ENCODE results near the gene MAD1L1. TPM values are rescaled to one million over a fixed set of nuclear protein-coding genes. Genes with fewer than 3 reads are reported as not detected.

Gene MAD1L1
- total and polyA plus RNA-seq, 2 of the 13 experiments (the other 11 are each of a cell fraction or from before 2014, with no cell fraction given), result 17.4 to 64.7 TPM

DNA sequence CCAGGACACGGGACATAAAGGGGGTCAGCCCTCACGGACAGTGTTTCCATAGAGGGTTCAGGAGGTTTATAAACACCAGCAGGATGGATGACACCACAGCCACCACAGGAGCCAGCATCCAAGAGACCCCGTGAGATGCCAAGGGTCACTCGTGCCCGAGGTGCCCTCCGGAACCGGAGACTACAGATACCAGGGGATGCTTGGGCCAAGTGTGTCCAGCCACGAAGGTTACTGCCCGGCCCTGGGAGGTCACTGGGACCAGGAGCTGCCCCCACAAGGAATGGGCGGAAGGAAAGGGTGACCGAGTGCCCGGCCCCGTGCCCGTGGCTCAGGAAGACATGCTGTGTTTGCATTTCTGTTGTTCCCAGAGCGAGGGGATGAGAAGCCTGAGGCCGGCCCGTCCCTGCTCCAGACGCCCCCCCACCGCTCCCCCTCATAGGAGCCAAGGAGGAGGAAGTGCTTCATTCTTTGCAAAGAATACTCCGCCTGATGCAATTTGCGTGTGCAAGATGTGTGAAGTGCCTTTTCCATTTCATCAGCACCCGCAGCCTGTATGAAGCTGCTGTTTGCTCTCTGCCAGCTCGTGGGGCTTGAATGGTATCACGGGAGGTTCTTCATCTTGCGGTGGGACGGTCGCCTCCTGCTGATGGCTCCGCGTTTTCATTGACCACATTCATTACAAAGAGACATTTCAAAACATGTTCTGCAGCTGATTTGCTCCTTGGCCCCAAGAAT is 386.2 kb downstream of the MAD1L1 start (continued):
- no peak for TF ChIP-seq ZBED4 (CRISPR knock-in tag; IDR thresholded peaks at IDR 0.05; ENCODE audit: borderline replicate concordance)
- TF ChIP-seq, protein P1, sequence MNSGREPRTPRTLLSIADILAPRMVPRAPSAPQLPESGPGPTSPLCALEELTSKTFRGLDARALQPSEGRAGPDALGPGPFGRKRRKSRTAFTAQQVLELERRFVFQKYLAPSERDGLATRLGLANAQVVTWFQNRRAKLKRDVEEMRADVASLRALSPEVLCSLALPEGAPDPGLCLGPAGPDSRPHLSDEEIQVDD (CRISPR knock-in tag; IDR thresholded peaks at IDR 0.05; ENCODE audit: borderline replicate concordance), result no peak
- TF ChIP-seq MXD3 (CRISPR knock-in tag; IDR thresholded peaks at IDR 0.05), result no peak

DNA sequence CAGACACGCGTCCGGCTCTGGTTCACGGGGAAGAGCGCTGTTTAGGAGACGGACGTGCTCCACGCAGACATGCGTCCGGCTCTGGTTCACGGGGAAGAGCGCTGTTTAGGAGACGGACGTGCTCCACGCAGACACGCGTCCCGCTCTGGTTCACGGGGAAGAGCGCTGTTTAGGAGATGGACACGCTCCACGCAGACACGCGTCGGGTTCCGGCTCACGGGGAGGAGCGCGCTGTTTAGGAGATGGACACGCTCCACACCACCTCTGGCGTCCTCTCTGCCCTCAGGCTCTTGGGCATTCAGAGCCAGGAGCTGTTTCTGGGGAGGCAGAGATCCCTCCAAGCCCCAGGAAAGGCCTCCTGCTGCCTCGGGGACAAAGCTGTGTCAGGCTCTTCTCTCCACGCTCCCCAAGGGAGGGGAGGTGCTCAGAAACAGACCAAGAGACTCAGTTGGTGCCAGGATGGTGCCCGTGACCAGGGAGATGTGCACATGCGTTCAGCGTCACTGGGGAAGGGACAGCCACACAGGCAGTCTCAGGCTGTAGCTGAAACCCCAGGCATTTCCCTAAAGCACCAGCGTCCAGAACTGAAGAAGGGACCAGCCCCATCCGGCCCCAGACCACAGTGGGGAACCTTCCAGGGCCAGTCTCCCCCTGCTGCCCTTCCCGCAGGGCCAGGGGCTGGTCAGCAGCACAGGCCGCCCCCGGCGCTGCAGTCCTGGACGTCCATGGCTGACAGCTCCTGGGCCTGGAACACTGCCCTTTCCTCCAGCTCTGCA is 387.0 kb downstream of the MAD1L1 start:
- no peak for ATAC-seq
- Histone ChIP-seq H4K20me1 (ENCODE audit: insufficient read depth, low read length) (no peaks in the 10 kb centered on the region), H2AFZ (ENCODE audit: low read length) (no peak overlapping the region), H3K9ac (ENCODE audit: insufficient read depth, low read depth, low read length) (no peak overlapping the region), H3K27me3 (ENCODE audit: control insufficient read depth in 1 of 2, insufficient read depth in 2 of 2, low read length in 2 of 2) (no peaks in the 10 kb centered on the region), H3K9me3 (ENCODE audit: low read length) (no peaks in the 10 kb centered on the region), H3K36me3 (replicated peaks in 1 of 2; ENCODE audit: control insufficient read depth in 1 of 2, insufficient read depth in 2 of 2, low read length in 2 of 2) (peaks cover 1 to 4% of the 10 kb centered on the region in 2 experiments; a peak in 1 of 5 replicates), H3K4me3 (replicated peaks in 1 of 3; ENCODE audit: insufficient read depth in 1 of 3, low read depth in 2 of 3, low read length in 3 of 3) (no peak overlapping the region), H3K27ac (ENCODE audit: extremely low read length, insufficient read depth, low read length) (no peak overlapping the region), H3K79me2 (ENCODE audit: insufficient read depth, low read length) (no peaks in the 10 kb centered on the region), H3K4me1 (ENCODE audit: insufficient read depth, low read length) (peaks cover 14% of the 10 kb centered on the region), H3K4me2 (ENCODE audit: low read depth, low read length) (no peak overlapping the region)
- no TSS peak for BruUV-seq (replicated peaks)
- FAIRE-seq, result no peak
- DNase-seq (ENCODE audit: low spot score), result no peak
- intact Hi-C loops (cut with micrococcal nuclease; ENCODE audit: unreplicated experiment), result no loop called here
- WGBS (ENCODE audit: low lambda C conversion rate), result 93% methylated on average over 35 of the region's 43 CpGs
- ChIA-PET CTCF (ENCODE audit: low intra/inter-chr PET ratio, low total read pairs) (no interaction called here), POLR2A (no interaction called here)
- in situ Hi-C loops (cut with HindIII; ENCODE audit: extremely low pct_ligation_motif_present, low pct_unique_long_range_greater_than_20kb), result no loop called here
- no peak for TF ChIP-seq KLF9 (CRISPR knock-in tag; IDR thresholded peaks at IDR 0.05; ENCODE audit: low read depth)
- no peak for TF ChIP-seq ISX (CRISPR knock-in tag; conservative IDR thresholded peaks at IDR 0.05)
- TF ChIP-seq, protein P2, sequence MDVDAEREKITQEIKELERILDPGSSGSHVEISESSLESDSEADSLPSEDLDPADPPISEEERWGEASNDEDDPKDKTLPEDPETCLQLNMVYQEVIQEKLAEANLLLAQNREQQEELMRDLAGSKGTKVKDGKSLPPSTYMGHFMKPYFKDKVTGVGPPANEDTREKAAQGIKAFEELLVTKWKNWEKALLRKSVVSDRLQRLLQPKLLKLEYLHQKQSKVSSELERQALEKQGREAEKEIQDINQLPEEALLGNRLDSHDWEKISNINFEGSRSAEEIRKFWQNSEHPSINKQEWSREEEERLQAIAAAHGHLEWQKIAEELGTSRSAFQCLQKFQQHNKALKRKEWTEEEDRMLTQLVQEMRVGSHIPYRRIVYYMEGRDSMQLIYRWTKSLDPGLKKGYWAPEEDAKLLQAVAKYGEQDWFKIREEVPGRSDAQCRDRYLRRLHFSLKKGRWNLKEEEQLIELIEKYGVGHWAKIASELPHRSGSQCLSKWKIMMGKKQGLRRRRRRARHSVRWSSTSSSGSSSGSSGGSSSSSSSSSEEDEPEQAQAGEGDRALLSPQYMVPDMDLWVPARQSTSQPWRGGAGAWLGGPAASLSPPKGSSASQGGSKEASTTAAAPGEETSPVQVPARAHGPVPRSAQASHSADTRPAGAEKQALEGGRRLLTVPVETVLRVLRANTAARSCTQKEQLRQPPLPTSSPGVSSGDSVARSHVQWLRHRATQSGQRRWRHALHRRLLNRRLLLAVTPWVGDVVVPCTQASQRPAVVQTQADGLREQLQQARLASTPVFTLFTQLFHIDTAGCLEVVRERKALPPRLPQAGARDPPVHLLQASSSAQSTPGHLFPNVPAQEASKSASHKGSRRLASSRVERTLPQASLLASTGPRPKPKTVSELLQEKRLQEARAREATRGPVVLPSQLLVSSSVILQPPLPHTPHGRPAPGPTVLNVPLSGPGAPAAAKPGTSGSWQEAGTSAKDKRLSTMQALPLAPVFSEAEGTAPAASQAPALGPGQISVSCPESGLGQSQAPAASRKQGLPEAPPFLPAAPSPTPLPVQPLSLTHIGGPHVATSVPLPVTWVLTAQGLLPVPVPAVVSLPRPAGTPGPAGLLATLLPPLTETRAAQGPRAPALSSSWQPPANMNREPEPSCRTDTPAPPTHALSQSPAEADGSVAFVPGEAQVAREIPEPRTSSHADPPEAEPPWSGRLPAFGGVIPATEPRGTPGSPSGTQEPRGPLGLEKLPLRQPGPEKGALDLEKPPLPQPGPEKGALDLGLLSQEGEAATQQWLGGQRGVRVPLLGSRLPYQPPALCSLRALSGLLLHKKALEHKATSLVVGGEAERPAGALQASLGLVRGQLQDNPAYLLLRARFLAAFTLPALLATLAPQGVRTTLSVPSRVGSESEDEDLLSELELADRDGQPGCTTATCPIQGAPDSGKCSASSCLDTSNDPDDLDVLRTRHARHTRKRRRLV (CRISPR knock-in tag; IDR thresholded peaks at IDR 0.05), result no peak
- no peak for TF ChIP-seq ZNF234 (CRISPR knock-in tag; conservative IDR thresholded peaks at IDR 0.05)

Measured in HepG2 (cell line).